Stimulated activated CD4-positive, alpha-beta T cell treated with anti-CD3 and anti-CD28 coated beads, Interleukin-4, amount 100 ng/mL, for 24 hours (primary cell): Measurements from ENCODE around the gene TFPT.

Source experiments
- DNase-seq: peaks from one replicate; pipeline ENCODE4 v3.0.0-alpha.2; 2020

Gene TFPT

GRCh38 chr19:54069470-54069869, 46.0 kb downstream of the TFPT start:
- no peak for DNase-seq

GRCh38 chr19:54063350-54064116, 51.9 kb downstream of the TFPT start, which contains the start of gene VSTM1:
Gene VSTM1 (minus strand): TSS chr19:54063897. CDS start chr19:54063777, 120 bp downstream.
- no peak for DNase-seq

GRCh38 chr19:54062643-54063042, 52.8 kb downstream of the TFPT start:
- DNase-seq = no peak
